Activated T-cell treated with anti-CD3 and anti-CD28 coated beads for 24 hours (primary cell): ENCODE measurements around the gene CR1L.
"Not testable (repeated sequence)": the region's sequence is repeated elsewhere in the genome, so short reads cannot be mapped to it uniquely, and the experiment has no call there.

Experiments used
- DNase-seq: peaks from one replicate; pipeline ENCODE4 v3.0.0-alpha.2; 2020; ENCODE audit warnings: low read depth

CR1L gene

DNA sequence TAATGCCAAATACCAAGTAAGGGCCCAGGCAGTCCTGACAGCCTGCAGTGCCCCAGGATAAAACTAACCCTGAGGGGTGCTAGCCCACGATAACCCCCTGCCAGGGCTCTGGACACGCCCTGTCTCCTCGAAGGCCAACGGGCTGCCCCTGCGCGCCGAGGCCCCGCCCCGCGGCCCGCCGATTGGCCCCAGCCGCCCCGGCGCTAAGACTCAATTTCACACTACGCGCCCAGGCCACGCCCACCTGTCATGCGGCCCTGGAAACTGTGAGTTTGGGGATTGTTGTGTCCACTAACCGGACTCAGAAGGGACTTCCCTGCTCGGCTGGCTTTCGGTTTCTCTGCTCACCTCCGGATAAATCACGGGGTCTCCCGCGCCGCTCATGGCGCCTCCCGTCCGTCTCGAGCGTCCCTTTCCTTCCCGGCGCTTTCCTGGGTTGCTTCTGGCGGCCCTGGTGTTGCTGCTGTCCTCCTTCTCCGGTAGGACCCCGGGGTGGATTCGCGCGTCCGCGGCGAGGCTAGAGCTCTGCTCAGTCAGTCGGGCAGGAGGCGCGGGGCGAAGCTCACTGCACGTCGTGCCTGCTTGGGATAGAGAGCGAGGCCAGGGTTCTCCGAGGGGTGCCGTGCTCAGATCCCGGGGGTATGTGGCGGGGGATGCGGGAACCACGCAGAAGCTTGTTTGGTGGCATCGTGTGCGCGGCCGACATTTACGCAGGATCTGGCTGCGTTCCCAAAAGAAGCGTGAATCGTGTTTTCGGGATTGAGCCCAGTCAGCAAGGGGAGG is at the start of gene CR1L:
TSS of gene CR1L (plus strand) at position 282 of the 783 bp plus-strand sequence. CDS start at position 383, 101 bp downstream.
- peak; percentile 60 for DNase-seq

GRCh38 chr1:207603777-207604176 is 41.2 kb upstream of the CR1L start:
- no peak for DNase-seq

- no peak for DNase-seq
Measured at GRCh38 chr1:207605444-207606361, 39.2 kb upstream of the CR1L start.

DNA sequence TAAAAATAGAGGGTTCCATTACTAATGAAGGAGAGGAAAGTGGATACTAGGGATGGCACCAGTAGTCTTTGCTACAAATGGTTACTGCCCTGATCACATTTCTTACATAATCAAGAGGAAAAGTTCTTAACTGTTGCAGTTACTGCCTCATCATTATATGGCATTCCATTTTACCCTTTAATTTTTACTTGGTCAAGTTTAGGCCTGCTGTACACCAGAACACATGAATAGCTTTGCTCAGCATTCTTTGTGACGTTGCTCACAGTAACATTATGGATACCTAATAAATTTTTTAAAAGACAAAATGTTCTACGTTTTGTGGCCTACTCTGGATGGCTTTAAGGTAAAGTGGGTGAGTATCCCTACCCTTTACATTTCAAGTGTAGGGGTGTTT is 38.6 kb upstream of the CR1L start:
- DNase-seq, result no peak

DNA sequence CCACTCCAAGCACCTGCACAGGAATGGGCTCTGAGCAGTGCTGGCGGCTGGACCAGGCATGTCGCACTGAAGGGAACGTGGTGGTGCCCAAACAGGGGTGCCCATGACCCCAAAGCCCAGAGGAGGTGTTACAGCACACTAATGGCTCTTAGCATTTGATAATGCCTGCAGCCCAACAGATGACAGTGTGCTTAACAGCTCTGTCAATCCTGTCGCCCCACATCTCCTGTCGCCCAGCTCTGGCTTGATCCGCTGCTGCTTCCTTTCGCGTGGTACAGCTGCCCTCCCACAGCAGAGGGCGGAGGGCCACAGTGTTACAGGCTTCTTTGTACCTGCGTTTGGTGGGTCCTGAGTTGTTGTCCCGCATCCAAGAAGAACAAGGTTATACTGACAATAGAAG is 32.2 kb upstream of the CR1L start:
- no peak for DNase-seq

DNA sequence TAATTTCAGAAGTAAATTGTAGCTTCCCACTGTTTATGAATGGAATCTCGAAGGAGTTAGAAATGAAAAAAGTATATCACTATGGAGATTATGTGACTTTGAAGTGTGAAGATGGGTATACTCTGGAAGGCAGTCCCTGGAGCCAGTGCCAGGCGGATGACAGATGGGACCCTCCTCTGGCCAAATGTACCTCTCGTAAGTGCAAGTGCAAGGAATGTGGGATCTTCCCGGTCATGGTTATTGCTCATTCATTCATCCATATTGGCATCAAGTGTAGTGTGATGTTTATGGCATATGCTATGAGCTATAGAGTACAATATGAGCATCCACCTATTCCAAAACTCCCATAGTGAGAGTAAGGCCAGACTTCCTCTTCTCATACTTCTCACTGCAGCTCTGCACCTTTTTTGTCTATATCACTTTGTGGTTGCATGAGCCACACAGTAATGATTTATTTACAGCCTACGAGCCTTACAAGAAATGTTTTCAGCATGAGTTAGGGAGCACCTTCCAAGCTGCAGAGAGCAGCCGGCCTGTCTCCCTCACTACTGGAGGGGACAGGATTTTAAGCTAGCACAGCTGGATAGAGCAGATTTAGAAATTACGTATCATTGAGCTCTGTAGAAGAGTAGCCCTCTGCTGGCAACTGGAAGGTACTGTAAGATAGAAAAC is 24.9 kb upstream of the CR1L start:
- DNase-seq, result no peak

DNA sequence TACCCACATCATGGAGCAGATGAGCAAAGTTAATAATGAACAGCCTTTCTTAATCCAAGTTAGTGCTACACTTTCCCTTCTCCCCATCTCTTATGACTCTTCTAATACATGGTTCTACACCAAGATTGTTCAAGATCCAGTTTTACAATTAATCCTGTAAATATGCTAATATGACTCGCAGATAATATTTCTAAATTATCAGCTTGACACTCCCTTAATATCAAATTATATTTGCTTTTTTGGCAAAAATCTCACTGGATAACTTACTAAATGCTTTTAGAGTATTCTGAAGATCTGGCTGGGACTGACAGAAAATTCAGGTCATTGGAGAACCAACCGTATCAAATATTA is 24.4 kb upstream of the CR1L start:
- DNase-seq, result no peak

DNA sequence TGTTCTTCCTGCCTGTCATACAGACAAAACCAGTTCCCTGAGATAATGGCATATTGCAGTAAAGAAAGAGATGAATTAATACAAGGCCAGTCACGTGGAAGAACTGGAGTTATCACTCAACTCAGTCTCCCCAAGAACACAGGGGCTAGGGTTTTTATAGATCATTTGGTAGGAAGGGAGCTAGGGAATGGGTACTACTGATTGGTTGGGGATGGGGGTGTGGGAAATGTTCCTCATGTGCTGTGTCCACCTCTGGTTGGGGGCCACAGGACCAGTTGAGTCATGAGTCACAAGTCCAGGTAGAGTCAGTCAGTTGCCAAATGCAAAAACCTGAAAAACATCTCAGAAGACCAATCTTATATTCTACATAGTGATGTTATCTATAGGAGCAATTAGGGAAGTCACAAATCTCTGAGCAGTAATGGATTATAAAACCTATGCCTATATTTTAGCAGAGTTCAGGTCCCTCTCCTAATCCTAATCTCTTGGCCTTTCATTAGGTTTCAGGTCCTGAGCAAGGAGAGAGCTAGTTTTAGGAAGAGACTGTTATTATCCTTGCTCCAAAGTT is 19.3 kb upstream of the CR1L start:
- DNase-seq, result not testable (repeated sequence)

DNA sequence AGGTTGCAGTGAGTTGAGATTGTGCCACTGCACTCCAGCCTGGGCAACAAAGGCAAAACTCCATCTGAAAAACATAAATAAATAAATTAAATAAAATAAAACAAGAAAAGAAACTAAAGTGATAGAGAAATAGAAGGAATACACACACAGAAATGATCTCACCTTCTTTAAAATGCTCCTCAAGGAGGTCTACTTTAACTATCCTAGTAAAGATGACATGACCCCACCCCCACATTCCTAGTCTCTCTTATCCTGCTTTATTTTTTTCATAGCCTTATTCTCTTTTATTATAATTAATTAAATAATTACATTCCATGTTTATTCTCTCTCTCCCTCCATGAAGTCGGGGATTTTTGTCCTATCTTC is 18.0 kb upstream of the CR1L start:
- no peak for DNase-seq

DNA sequence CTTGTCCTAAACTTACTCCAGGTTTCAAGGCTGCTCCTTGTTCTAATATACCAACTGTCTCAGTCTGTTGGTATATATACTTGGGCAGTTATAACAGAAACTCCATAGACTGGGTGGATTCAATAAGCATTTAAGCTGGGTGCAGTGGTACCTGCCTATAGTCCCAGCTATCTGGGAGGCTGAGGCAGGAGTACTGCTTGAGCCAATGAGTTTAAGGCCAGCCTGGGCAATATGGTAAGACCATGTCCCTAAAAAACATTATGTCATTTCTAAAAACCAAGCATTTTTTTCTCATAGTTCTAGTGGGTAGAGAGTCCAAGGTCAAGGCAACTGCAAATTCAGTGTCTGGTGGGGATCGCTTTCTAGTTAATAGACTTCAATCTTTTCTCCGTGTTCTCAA is 17.4 kb upstream of the CR1L start:
- DNase-seq, result no peak

DNA sequence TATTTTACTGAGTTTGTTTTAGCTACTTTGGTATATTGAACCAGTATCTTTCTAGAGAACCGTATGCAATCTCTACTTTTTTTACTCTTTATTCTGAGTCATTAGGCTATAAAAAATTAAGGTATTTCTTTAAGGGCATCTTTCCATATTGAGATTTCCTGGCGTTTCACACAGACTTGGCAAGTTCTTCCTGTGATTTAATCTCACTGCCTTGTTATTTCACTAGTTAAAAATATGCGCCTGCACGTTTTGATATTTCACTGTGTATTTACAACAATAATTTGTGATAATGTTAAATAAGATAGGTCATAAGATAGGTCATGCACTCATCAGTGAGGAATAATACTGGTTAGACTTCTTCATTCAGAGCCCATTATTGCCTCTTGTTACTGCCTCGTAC is 16.2 kb upstream of the CR1L start:
- DNase-seq, result no peak

DNA sequence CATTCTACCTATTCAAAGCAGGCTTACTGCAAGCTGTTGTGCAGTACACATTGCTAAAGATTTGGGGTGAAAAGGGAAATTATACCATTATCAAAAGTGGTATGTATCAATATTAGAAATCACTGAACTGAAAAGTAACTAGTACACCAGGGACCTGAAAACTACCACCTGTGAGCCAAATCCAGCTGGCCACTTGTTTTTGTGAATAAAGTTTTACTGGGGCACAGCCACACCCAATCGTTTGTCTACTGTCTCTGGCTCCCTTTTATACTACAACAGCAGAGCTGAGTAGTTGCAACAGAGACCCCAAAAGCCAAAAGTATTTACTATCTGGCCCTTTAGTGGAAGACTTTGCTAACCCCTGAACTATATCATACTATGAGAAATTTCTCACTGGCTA is 13.8 kb upstream of the CR1L start:
- no peak for DNase-seq

DNA sequence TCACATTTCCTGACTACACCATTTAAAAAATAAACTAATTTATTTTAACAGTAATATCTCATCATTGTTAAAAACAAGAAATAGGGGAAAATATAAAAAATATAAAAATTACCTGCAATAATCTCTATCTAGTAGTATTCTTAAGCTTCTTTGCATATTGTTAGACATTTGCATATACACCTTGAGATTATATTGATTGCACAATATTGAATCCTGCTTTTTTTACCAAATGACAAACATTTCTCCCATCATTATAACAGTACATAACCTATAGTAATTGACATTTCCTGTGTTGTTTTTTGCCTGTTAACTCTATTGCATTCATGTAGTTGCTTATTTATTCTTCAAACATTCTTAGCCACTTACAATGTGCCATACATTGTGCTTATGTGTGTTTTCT is 11.7 kb upstream of the CR1L start:
- no peak for DNase-seq

GRCh38 chr1:207633699-207634289 is 11.1 kb upstream of the CR1L start:
- not testable (repeated sequence) for DNase-seq

DNA sequence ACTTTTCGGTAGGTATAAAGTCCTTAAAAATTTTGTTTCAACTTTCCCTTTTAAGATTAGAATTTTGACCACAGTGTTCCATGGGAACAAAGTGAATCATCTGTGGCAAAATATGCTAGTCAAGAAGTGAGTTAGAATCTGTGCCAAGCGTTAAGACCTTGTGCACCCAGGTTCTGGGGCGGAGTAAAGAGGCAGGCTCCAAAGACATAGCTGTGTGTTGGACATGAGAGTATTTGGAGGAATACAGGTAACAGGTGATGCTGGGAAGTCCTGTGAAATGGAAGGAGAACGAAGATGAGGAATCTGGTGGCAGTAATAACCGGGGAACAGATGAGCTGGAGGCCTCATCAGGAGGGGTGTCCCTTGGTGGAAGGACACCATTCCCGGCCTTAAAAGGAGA is 10.6 kb upstream of the CR1L start:
- not testable (repeated sequence) for DNase-seq

DNA sequence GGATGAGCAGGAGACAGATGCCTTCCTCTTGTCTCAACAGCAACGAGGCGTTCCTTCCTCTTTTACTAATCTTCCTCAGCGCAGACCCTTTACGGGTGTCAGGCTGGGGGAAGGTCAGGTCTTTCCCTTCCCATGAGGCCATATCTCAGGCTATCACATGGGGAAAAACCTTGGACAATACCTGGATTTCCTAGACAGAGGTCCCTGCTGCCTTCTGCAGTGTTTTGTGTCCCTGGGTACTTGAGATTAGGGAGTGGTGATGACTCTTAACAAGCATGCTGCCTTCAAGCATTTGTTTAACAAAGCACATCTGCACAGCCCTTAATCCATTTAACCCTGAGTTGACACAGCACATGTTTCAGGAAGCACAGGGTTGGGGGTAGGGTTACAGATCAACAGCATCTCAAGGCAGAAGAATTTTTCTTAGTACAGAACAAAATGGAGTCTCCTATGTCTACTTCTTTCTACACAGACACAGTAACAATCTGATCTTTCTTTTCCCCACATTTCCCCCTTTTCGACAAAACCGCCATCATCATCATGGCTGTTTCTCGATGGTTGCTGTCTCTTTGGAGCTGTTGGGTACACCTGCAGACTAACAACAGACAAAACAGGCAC is 9.3 kb upstream of the CR1L start:
- not testable (repeated sequence) for DNase-seq

GRCh38 chr1:207638487-207639145 is 6.3 kb upstream of the CR1L start:
- not testable (repeated sequence) for DNase-seq

GRCh38 chr1:207639362-207639761 is 5.6 kb upstream of the CR1L start:
- not testable (repeated sequence) for DNase-seq

GRCh38 chr1:207644166-207644851 is 624 bp upstream of the CR1L start:
- DNase-seq, result no peak

GRCh38 chr1:207645635-207646081 is 725 bp downstream of the CR1L start:
- DNase-seq, result no peak
